NCI-H1048 (cell line): ENCODE results near the gene FBXO38.
A peak's percentile ranks its signal among the peaks of the same experiment; 100 is the strongest.

ENCODE experiments used
- DNase-seq: peaks from one replicate; lab custom pipeline; 2025; lab: John Stamatoyannopoulos, UW

The FBXO38 gene

GRCh38 chr5:148383564-148384379 lies at the start of gene FBXO38:
TSS of gene FBXO38 (plus strand) at chr5:148383958. CDS start at chr5:148394777, 10,819 bp downstream.
- peak; percentile 95 for DNase-seq

GRCh38 chr5:148335259-148335658 lies 48.5 kb upstream of the FBXO38 start, which contains the start of gene SPINK9:
TSS of gene SPINK9 (plus strand) at chr5:148335559. CDS start at chr5:148335614, 55 bp downstream.
- no peak for DNase-seq

- DNase-seq = no peak
Observed at GRCh38 chr5:148336704-148337435, 46.9 kb upstream of the FBXO38 start.

GRCh38 chr5:148342371-148343045 lies 41.2 kb upstream of the FBXO38 start:
- DNase-seq = no peak

GRCh38 chr5:148343046-148343407 lies 40.7 kb upstream of the FBXO38 start:
- no peak for DNase-seq

GRCh38 chr5:148343603-148344487 lies 39.9 kb upstream of the FBXO38 start:
- no peak for DNase-seq

- no peak for DNase-seq
Observed at GRCh38 chr5:148347706-148348105, 36.1 kb upstream of the FBXO38 start.

GRCh38 chr5:148352696-148353095 lies 31.1 kb upstream of the FBXO38 start:
- DNase-seq = no peak

GRCh38 chr5:148353634-148354033 lies 30.1 kb upstream of the FBXO38 start:
- DNase-seq = no peak

- no peak for DNase-seq
Observed at GRCh38 chr5:148364343-148364742, 19.4 kb upstream of the FBXO38 start.

GRCh38 chr5:148368299-148368698 lies 15.5 kb upstream of the FBXO38 start:
- no peak for DNase-seq

- no peak for DNase-seq
Observed at GRCh38 chr5:148372166-148372725, 11.5 kb upstream of the FBXO38 start.

GRCh38 chr5:148372893-148373292 lies 10.9 kb upstream of the FBXO38 start:
- no peak for DNase-seq

GRCh38 chr5:148374690-148375360 lies 8.9 kb upstream of the FBXO38 start:
- peak; percentile 52 for DNase-seq

- DNase-seq = no peak
Observed at GRCh38 chr5:148376198-148376597, 7.6 kb upstream of the FBXO38 start.

- DNase-seq = no peak
Observed at GRCh38 chr5:148378670-148379069, 5.1 kb upstream of the FBXO38 start.

GRCh38 chr5:148379340-148379739 lies 4.4 kb upstream of the FBXO38 start:
- DNase-seq = no peak

- DNase-seq = no peak
Observed at GRCh38 chr5:148381906-148382305, 1.9 kb upstream of the FBXO38 start.

- DNase-seq = no peak
Observed at GRCh38 chr5:148382961-148383360, 797 bp upstream of the FBXO38 start.

- DNase-seq = no peak
Observed at GRCh38 chr5:148384380-148384737, 601 bp downstream of the FBXO38 start.

GRCh38 chr5:148385094-148385493 lies 1.3 kb downstream of the FBXO38 start:
- DNase-seq = no peak
